Measurements from ENCODE around the gene STK31.

The STK31 gene

GRCh38 chr7:23689165-23689564 is 20.9 kb upstream of the STK31 start:
- no peak for DNase-seq (ENCODE audit: low read depth, low spot score)
- POLR2A ChIA-PET = no interaction called here
- H3K4me3 ChIP-seq (ENCODE audit: low read depth, low read length) = no peak overlapping the region
- CTCF ChIA-PET = no interaction called here
- no peak for TF ChIP-seq CTCF (IDR thresholded peaks at IDR 0.05; ENCODE audit: insufficient read depth, low read length, missing control alignments)

GRCh38 chr7:23691320-23691719 is 18.7 kb upstream of the STK31 start:
- ChIA-PET POLR2A (no interaction called here), CTCF (interaction anchor here (1.0 kb wide), 2 partner anchors 121 to 145 kb away, joined by 4 to 5 read pairs; no protein-coding TSS in a partner anchor)
- no peak for TF ChIP-seq CTCF (IDR thresholded peaks at IDR 0.05; ENCODE audit: insufficient read depth, low read length, missing control alignments)
- DNase-seq (ENCODE audit: low read depth, low spot score) = no peak
- no peak overlapping the region for H3K4me3 ChIP-seq (ENCODE audit: low read depth, low read length)

- ChIA-PET CTCF (interaction anchor here (0.7 to 2.4 kb wide), 6 partner anchors 16 to 431 kb away, joined by 3 to 8 read pairs (median 5); no protein-coding TSS in a partner anchor), POLR2A (no interaction called here)
- no peak overlapping the region for H3K4me3 ChIP-seq (ENCODE audit: low read depth, low read length)
- no peak for DNase-seq (ENCODE audit: low read depth, low spot score)
- TF ChIP-seq CTCF (IDR thresholded peaks at IDR 0.05; ENCODE audit: insufficient read depth, low read length, missing control alignments) = no peak
Observed at GRCh38 chr7:23693224-23693623, 16.8 kb upstream of the STK31 start.

- no peak for DNase-seq (ENCODE audit: low read depth, low spot score)
- no peak overlapping the region for H3K4me3 ChIP-seq (ENCODE audit: low read depth, low read length)
- POLR2A ChIA-PET = no interaction called here
- TF ChIP-seq CTCF (IDR thresholded peaks at IDR 0.05; ENCODE audit: insufficient read depth, low read length, missing control alignments) = peak; percentile 66
- CTCF ChIA-PET = interaction anchor here (0.6 to 5.6 kb wide), 20 partner anchors 8 to 1402 kb away, joined by 3 to 61 read pairs (median 4); partner anchors contain the start of genes FAM221A, STEAP1B and STK31
Observed at GRCh38 chr7:23696916-23697441, 13.0 kb upstream of the STK31 start.

GRCh38 chr7:23698822-23699221 is 11.2 kb upstream of the STK31 start:
- H3K4me3 ChIP-seq (ENCODE audit: low read depth, low read length) = no peak overlapping the region
- CTCF ChIA-PET = interaction anchor here (0.7 to 5.6 kb wide), 6 partner anchors 8 to 152 kb away, joined by 3 to 61 read pairs (median 9); partner anchors contain the start of gene STK31
- no peak for TF ChIP-seq CTCF (IDR thresholded peaks at IDR 0.05; ENCODE audit: insufficient read depth, low read length, missing control alignments)
- POLR2A ChIA-PET = no interaction called here
- no peak for DNase-seq (ENCODE audit: low read depth, low spot score)

GRCh38 chr7:23700046-23700445 is 10.0 kb upstream of the STK31 start:
- POLR2A ChIA-PET = no interaction called here
- H3K4me3 ChIP-seq (ENCODE audit: low read depth, low read length) = no peak overlapping the region
- DNase-seq (ENCODE audit: low read depth, low spot score) = no peak
- CTCF ChIA-PET = interaction anchor here (2.8 to 5.6 kb wide), 3 partner anchors 10 to 153 kb away, joined by 13 to 61 read pairs (median 31); partner anchors contain the start of gene STK31
- no peak for TF ChIP-seq CTCF (IDR thresholded peaks at IDR 0.05; ENCODE audit: insufficient read depth, low read length, missing control alignments)

Data from AG04449 (cell line).